SK-N-MC (cell line): ENCODE results near the gene ATP1A1.

Experiments used
- DNase-seq: peaks from one replicate; pipeline ENCODE4 v3.0.0-alpha.2; 2011; ENCODE audit warnings: low read depth, low spot score
- H3K27ac ChIP-seq: fragments of 200-600 bp; sonication (generic); 2 replicates; pipeline ENCODE4 v1.5.1; 2016; ENCODE audit warnings: mixed run types
- H3K36me3 ChIP-seq: fragments of 200-600 bp; sonication (generic); 2 replicates; pipeline ENCODE4 v1.6.1; 2017; ENCODE audit warnings: antibody characterized with exemption, low read length, mixed read lengths; ENCODE audit not compliant: insufficient read depth
- H3K4me3 ChIP-seq: fragments of 200-600 bp; sonication (generic); 2 replicates; pipeline ENCODE4 v1.5.1; 2016
- H3K9ac ChIP-seq: fragments of 200-600 bp; sonication (generic); 2 replicates; pipeline ENCODE4 v1.8.0; 2017; ENCODE audit warnings: mixed run types, mixed read lengths; ENCODE audit not compliant: insufficient read length
- H3K9me3 ChIP-seq: fragments of 200-600 bp; sonication (generic); 2 replicates; pipeline ENCODE4 v1.6.1; 2017; ENCODE audit warnings: low read depth, mild to moderate bottlenecking, antibody characterized with exemption, low read length, moderate library complexity, mixed read lengths
- EZH2 ChIP-seq: fragments of 200-600 bp; sonication (generic); IDR thresholded peaks from one replicate; pipeline ENCODE4 v1.6.1; 2017; ENCODE audit warnings: antibody characterized with exemption
- FOXP2 ChIP-seq: optimal IDR thresholded peaks from 2 replicates; pipeline ENCODE3; 2011; ENCODE audit warnings: mild to moderate bottlenecking, moderate library complexity; ENCODE audit not compliant: insufficient read depth; ENCODE audit errors: extremely low read length, control extremely low read depth
- POLR2AphosphoS5 ChIP-seq: IDR thresholded peaks from 2 replicates; pipeline ENCODE4 v1.6.1; 2012; ENCODE audit warnings: mild to moderate bottlenecking, low read depth, low read length, borderline replicate concordance

The ATP1A1 gene

DNA sequence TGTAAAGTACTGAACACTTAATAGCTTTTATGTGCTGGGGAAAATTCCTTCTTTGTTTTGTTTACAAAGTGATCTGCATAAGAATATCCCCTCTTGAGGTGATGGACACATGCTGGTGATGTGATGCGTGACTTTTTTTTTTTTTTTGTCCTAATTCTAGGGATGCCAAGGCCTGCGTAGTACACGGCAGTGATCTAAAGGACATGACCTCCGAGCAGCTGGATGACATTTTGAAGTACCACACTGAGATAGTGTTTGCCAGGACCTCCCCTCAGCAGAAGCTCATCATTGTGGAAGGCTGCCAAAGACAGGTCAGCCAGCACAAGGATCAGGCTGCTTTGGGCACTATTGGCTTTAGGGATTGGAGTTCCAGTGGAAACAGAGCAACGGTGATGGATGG is 24.7 kb downstream of the ATP1A1 start:
- no peak for TF ChIP-seq FOXP2
- TF ChIP-seq EZH2: no peak
- TF ChIP-seq POLR2AphosphoS5: no peak
- Histone ChIP-seq H3K36me3 (peaks cover 100% of the 10 kb centered on the region), H3K9me3 (no peaks in the 10 kb centered on the region), H3K27ac (no peak overlapping the region), H3K4me3 (no peak overlapping the region), H3K9ac (no peak overlapping the region)
- DNase-seq: no peak

DNA sequence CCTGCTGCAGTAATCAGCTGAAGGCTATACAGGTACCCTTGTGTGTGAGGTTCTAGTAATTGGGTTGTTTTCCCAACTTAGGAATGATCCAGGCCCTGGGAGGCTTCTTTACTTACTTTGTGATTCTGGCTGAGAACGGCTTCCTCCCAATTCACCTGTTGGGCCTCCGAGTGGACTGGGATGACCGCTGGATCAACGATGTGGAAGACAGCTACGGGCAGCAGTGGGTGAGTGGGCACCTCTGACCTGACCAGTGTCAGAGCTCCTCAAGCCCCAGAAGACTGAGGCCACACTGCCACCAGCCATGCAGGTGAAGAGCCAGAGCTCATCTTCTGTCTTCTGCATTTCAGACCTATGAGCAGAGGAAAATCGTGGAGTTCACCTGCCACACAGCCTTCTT is 27.7 kb downstream of the ATP1A1 start:
- Histone ChIP-seq H3K36me3 (peaks cover 100% of the 10 kb centered on the region), H3K9me3 (no peaks in the 10 kb centered on the region)

DNA sequence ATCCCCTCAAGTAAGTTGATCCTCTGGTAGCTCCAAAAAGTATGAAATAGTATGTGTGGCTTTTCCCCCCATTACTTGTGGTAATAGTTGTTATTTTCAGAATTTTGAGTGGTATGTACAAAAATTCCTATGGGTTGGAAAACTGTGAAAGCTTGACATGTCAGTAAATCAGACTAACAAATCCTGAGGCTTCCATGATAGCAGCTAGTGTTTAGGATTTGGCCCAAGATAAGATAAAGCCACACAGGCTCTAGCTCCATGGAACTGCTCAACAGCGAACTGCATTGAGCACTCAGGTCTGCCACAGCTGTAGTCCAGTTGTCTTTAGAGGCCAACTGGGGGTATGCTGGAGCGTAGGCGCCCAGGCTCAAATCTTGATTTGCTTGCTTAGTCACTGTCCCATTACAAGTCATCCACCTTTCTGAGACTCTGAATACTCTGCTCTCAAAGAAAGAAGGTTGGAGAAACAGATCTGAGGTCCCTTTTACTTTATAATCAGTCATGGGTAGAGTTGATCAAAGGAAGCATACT is 28.7 kb downstream of the ATP1A1 start:
- Histone ChIP-seq H3K9ac (no peak overlapping the region), H3K36me3 (peaks cover 100% of the 10 kb centered on the region), H3K4me3 (no peak overlapping the region), H3K9me3 (no peaks in the 10 kb centered on the region), H3K27ac (peak overlapping the region; percentile 71)
- TF ChIP-seq POLR2AphosphoS5 (no peak; the same call in 1 of the 2 replicates), EZH2 (no peak), FOXP2 (no peak)
- no peak for DNase-seq

More for the DNA sequence above, 27.7 kb downstream of the ATP1A1 start:
- no peak overlapping the region for H3K4me3 ChIP-seq
- H3K27ac ChIP-seq: peak overlapping the region; percentile 71; the same call in 1 of the 2 replicates
- no peak for DNase-seq
- no peak overlapping the region for H3K9ac ChIP-seq
- TF ChIP-seq FOXP2: no peak
- no peak for TF ChIP-seq EZH2
- no peak for TF ChIP-seq POLR2AphosphoS5

DNA sequence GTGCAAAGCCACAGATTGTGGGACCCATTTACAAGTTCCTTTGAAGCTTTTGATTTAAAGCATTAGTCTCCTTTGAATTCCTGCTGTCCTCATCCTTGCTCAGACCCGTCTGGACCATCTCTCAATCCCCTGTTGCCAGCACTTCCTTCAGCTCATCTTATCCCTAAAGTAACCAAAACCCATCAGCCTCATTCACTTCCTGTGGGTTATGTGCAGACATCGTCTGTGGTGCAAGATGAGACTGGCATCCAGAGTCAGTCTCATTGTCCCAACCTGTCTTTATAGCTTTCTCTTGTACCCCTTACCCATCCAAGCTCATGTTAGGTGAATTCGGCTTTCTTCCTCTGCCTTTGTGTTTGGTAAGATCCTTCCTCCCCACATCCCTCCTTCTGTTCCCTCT is 29.3 kb downstream of the ATP1A1 start:
- peak overlapping the region; percentile 71 for H3K27ac ChIP-seq
- no peaks in the 10 kb centered on the region for H3K9me3 ChIP-seq
- TF ChIP-seq POLR2AphosphoS5: no peak
- no peak for TF ChIP-seq FOXP2
- no peak for TF ChIP-seq EZH2
- no peak overlapping the region for H3K4me3 ChIP-seq
- no peak for DNase-seq
- no peak overlapping the region for H3K9ac ChIP-seq
- peaks cover 100% of the 10 kb centered on the region for H3K36me3 ChIP-seq

GRCh38 chr1:116403496-116404136 is 30.6 kb downstream of the ATP1A1 start:
- no peak for TF ChIP-seq FOXP2
- no peak for TF ChIP-seq EZH2
- no peak for TF ChIP-seq POLR2AphosphoS5
- Histone ChIP-seq H3K9me3 (no peaks in the 10 kb centered on the region), H3K36me3 (peaks cover 97% of the 10 kb centered on the region), H3K9ac (no peak overlapping the region), H3K27ac (peak overlapping the region; percentile 16), H3K4me3 (no peak overlapping the region)
- no peak for DNase-seq

- Histone ChIP-seq H3K9me3 (no peaks in the 10 kb centered on the region), H3K4me3 (no peak overlapping the region), H3K27ac (peak overlapping the region; percentile 7; the same call in 1 of the 2 replicates), H3K9ac (no peak overlapping the region), H3K36me3 (peaks cover 92% of the 10 kb centered on the region)
- TF ChIP-seq EZH2 (no peak), POLR2AphosphoS5 (no peak), FOXP2 (no peak)
- DNase-seq: no peak
Measured at GRCh38 chr1:116404699-116405098, 31.7 kb downstream of the ATP1A1 start.

DNA sequence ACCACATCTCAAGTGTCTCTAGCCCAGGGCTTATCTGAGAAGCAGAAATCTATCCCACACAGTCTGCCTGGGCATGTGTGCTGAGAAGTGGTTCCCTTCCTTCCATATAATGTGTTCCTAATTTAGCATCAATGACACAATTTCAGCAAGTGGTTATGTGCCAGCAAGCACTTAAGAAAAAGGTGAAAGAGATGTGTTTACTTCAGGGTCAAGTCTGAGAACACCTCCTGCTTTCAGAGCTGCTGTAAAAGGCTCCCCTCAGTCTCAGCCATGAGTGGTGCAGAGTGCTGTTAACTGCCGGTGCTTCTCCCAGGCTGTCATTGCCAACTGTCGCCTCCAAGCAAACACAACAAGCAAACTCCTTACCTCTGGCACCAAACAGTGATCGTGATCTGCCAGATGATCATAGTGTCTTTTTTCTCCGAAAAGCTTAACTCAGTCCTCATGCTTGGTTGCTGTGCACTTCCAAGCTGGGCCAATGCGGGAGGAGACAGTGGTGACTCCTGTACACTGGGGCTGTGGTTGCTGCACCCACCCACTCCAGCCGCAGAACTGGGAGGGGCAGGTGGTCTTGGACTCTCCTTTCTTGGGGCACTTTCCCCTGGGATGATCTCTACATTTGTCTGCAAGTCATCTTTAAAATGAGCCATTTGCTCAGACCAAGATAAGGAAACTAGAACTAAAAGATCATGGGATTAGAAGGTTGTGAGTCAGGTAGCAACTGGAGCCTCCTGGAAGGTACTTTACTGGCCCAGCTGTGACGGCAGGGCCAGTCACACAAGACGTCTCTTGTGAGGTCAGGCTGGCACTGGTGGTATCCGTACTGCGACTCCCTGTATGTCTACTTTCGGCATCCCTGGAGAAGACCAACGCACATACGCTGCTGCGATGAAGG is 32.4 kb downstream of the ATP1A1 start:
- TF ChIP-seq EZH2: no peak
- TF ChIP-seq POLR2AphosphoS5: no peak
- no peak for TF ChIP-seq FOXP2
- Histone ChIP-seq H3K36me3 (peaks cover 86% of the 10 kb centered on the region), H3K27ac (peak overlapping the region; percentile 63), H3K4me3 (no peak overlapping the region), H3K9me3 (no peaks in the 10 kb centered on the region), H3K9ac (no peak overlapping the region)
- DNase-seq: no peak

DNA sequence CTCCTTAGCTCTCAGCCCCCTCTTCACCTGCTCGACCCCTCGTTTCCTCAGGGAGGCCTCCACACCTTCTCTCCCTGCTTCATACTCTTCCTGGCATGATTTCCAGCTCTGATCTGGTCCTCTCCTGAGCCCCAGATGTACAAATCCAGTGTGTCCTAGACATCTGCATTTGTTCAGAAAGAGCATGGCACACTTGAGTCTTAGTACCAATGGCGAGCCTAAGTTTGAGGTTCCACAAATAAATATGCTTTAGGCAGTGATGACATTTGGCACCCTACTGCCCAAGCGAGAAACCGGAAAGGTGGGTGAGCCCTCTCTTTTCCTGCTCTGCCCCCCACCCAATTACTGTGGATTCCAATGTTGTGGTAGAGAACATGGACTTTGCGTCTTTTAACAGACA is 34.0 kb downstream of the ATP1A1 start:
- H3K9ac ChIP-seq: no peak overlapping the region
- DNase-seq: no peak
- peaks cover 72% of the 10 kb centered on the region for H3K36me3 ChIP-seq
- H3K9me3 ChIP-seq: no peaks in the 10 kb centered on the region
- H3K4me3 ChIP-seq: no peak overlapping the region
- H3K27ac ChIP-seq: peak overlapping the region; percentile 63; the same call in 1 of the 2 replicates
- TF ChIP-seq EZH2 (no peak), POLR2AphosphoS5 (no peak; the same call in 1 of the 2 replicates), FOXP2 (no peak)
